ENCODE measurements around the gene TRAF1.

The TRAF1 gene

DNA sequence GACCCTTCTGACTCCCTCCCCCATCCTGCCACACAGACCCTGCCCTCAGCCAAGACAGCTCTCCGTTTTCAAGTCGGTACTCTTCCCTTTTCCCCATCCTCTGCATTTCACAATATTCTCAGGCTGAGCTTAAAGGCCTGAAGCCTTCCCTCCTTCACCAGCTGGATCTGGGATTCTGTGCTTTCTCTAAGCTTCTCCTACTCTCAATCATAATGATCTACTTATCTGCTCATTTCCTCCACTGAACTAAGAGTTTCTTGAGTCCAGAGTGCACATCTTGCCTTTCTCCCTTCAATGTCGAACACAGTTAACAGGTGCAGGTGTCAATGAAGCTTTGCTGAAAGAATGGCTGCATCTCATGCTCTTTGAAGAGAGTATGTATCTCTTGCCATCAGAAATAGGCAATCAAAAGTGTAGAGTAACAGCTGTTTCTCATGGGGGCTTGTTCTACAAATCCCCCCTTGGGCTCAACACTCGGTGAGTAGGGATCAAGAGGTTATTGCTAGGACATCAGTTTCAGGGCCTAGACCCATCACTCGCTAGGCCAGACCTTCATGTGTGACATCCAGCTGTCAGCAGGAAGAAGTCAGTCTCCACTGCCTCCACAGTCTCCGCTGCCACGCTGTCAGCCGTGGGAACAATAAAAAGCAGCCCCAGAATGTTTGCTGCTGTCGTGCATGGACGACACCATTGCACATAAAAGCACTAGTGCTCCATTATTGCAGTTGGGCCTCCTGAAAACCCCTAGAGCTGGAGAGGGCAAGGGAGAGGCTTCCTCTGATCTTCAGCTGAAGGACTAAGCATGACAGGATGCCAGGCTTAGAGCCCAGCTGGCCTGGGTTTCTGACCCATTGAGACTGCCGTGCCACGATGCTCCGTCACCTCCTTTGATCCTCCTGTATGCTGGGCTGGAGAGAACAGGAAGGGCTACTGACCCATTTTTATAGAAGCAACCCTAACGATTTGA, 23.7 kb downstream of the TRAF1 start:
- Histone ChIP-seq H4K8ac (ENCODE audit: low read depth, low read length) (no peak overlapping the region), H3K4ac (ENCODE audit: low read depth, low read length) (no peak overlapping the region), H2BK120ac (ENCODE audit: low read depth, low read length) (no peak overlapping the region), H3K18ac (ENCODE audit: low read length) (no peak overlapping the region), H3K56ac (ENCODE audit: low read length) (no peak overlapping the region), H3K23ac (ENCODE audit: low read length) (no peak overlapping the region), H3K27ac (ENCODE audit: low read depth, low read length) (no peak overlapping the region), H2BK5ac (ENCODE audit: low read length) (no peak overlapping the region), H2BK15ac (replicated peaks; ENCODE audit: low read depth) (no peak overlapping the region), H3K4me1 (ENCODE audit: control insufficient read depth, low read depth, low read length) (no peaks in the 10 kb centered on the region), H3K36me3 (ENCODE audit: control insufficient read depth, insufficient read depth, low read length) (no peaks in the 10 kb centered on the region), H3K9ac (ENCODE audit: low read length) (no peak overlapping the region), H2AK5ac (ENCODE audit: low read length) (no peak overlapping the region), H3K79me2 (ENCODE audit: control insufficient read depth, insufficient read depth, low read length) (no peaks in the 10 kb centered on the region), H3K79me1 (ENCODE audit: low read length) (no peaks in the 10 kb centered on the region), H3K27me3 (ENCODE audit: insufficient read depth, low read length, poor library complexity) (no peaks in the 10 kb centered on the region), H3K4me2 (ENCODE audit: low read length) (no peak overlapping the region), H3K4me3 (ENCODE audit: low read length) (no peak overlapping the region), H4K5ac (ENCODE audit: low read length) (no peak overlapping the region)
- DNase-seq = no peak
- WGBS (ENCODE audit: extremely low coverage, insufficient coverage, low lambda C conversion rate) = no CpG with 5 or more reads among the region's 14 CpGs

DNA sequence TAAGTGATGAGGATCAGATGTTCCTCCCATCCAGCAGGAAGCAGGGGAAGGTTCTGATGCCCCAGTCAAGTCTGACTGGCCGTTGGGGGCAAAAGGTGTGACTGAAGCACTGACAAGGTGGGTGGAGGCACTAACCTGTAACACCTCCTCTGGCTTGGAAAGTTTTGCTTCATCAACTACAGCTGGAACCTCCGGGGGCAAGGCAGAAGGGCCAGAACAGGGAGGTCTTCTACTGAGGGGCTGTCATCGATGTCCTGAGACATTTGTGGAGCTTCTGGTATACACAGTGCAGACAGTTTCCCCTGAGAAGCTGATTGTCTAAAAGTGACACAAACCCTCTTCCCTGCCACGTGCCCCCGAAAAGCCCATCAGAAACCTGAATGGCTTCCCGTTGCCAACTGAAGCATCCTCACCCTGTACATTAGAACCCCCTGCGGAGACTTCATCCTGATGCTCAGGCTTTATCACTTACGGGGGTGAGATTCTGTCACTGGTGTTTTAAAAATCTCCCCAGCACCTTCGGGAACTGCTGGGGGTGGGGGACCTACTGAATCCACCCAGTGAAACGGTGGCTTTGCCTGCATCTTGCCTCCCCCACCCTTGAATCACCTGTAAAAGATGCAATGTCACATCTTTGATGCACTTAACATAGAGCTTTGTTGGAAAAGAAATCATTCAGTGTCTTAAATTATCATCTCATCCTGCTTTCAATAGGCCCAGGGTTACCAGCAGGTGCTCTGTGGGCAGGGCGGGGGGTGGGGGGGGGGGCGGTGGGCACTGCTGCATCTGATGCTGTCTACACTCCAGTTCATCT, 24.6 kb downstream of the TRAF1 start:
- Histone ChIP-seq H3K4ac (ENCODE audit: low read depth, low read length) (no peak overlapping the region), H3K4me2 (ENCODE audit: low read length) (no peak overlapping the region), H3K36me3 (ENCODE audit: control insufficient read depth, insufficient read depth, low read length) (no peaks in the 10 kb centered on the region), H3K23ac (ENCODE audit: low read length) (no peak overlapping the region), H3K4me1 (ENCODE audit: control insufficient read depth, low read depth, low read length) (no peaks in the 10 kb centered on the region), H3K9ac (ENCODE audit: low read length) (no peak overlapping the region), H3K18ac (ENCODE audit: low read length) (no peak overlapping the region), H3K56ac (ENCODE audit: low read length) (no peak overlapping the region), H2AK5ac (ENCODE audit: low read length) (no peak overlapping the region), H3K27me3 (ENCODE audit: insufficient read depth, low read length, poor library complexity) (no peaks in the 10 kb centered on the region), H2BK120ac (ENCODE audit: low read depth, low read length) (no peak overlapping the region), H2BK5ac (ENCODE audit: low read length) (no peak overlapping the region), H2BK15ac (replicated peaks; ENCODE audit: low read depth) (no peak overlapping the region), H3K79me1 (ENCODE audit: low read length) (no peaks in the 10 kb centered on the region), H3K27ac (ENCODE audit: low read depth, low read length) (no peak overlapping the region), H4K5ac (ENCODE audit: low read length) (no peak overlapping the region), H4K8ac (ENCODE audit: low read depth, low read length) (no peak overlapping the region), H3K4me3 (ENCODE audit: low read length) (no peak overlapping the region), H3K79me2 (ENCODE audit: control insufficient read depth, insufficient read depth, low read length) (no peaks in the 10 kb centered on the region)
- no CpG with 5 or more reads among the region's 12 CpGs for WGBS (ENCODE audit: extremely low coverage, insufficient coverage, low lambda C conversion rate)
- DNase-seq = no peak

DNA sequence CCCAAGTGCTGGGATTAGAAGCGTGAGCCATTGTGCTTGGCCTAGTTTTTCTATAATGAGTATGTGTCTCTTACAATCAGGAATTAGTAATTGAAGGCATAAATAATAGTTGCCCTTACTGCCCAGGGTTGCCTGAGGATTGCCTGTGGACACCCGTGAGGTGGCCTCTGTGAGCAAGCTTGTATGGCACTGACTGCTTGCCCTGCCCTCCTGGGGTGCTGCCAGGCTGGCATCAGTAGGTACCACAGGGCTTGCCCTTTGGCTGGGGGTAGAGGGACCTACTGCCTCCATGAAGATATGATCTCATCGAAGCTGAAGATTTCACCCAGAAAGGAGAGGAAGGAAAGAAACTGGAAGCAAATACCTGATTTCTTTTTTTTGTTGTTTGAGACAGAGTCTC, 25.8 kb downstream of the TRAF1 start:
- Histone ChIP-seq H3K4me1 (ENCODE audit: control insufficient read depth, low read depth, low read length) (no peaks in the 10 kb centered on the region), H3K23ac (ENCODE audit: low read length) (no peak overlapping the region), H2BK120ac (ENCODE audit: low read depth, low read length) (no peak overlapping the region), H3K18ac (ENCODE audit: low read length) (no peak overlapping the region), H3K27me3 (ENCODE audit: insufficient read depth, low read length, poor library complexity) (no peaks in the 10 kb centered on the region), H3K4me3 (ENCODE audit: low read length) (no peak overlapping the region), H2AK5ac (ENCODE audit: low read length) (no peak overlapping the region), H3K9ac (ENCODE audit: low read length) (no peak overlapping the region), H3K56ac (ENCODE audit: low read length) (no peak overlapping the region), H3K79me1 (ENCODE audit: low read length) (no peaks in the 10 kb centered on the region), H4K5ac (ENCODE audit: low read length) (no peak overlapping the region), H3K27ac (ENCODE audit: low read depth, low read length) (no peak overlapping the region), H3K4me2 (ENCODE audit: low read length) (no peak overlapping the region), H2BK5ac (ENCODE audit: low read length) (no peak overlapping the region), H3K36me3 (ENCODE audit: control insufficient read depth, insufficient read depth, low read length) (no peaks in the 10 kb centered on the region), H2BK15ac (replicated peaks; ENCODE audit: low read depth) (no peak overlapping the region), H4K8ac (ENCODE audit: low read depth, low read length) (no peak overlapping the region), H3K79me2 (ENCODE audit: control insufficient read depth, insufficient read depth, low read length) (no peaks in the 10 kb centered on the region), H3K4ac (ENCODE audit: low read depth, low read length) (no peak overlapping the region)
- no CpG with 5 or more reads among the region's 3 CpGs for WGBS (ENCODE audit: extremely low coverage, insufficient coverage, low lambda C conversion rate)
- DNase-seq = no peak

DNA sequence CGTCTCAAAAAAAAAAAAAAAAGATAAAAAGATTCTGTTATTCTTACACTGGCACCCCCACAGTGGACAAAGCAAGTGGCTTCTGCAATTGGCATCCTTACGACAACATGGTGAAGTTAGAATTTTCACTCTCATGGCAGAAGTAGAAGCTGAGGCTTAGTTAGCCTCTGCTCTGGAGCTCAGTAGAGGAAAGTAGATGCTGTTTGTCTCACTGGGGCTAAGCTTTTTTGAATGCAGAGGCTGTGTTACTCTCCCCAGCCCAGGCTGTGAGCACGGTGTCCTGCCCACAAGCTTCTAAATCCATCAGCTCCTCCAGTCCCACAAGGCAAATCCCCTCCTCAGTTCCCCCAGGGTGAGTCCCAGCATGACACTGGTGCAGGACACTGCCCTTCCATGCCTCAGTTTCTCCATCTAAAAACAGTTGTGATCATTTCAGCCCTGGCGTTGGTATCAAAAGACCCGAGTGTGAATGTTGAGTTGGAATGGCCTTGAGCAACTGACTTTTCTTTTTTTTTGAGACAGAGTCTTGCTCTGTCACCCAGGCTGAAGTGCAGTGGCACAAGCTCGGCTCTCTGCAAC, 27.0 kb downstream of the TRAF1 start:
- Histone ChIP-seq H3K4ac (ENCODE audit: low read depth, low read length) (no peak overlapping the region), H3K18ac (ENCODE audit: low read length) (no peak overlapping the region), H3K36me3 (ENCODE audit: control insufficient read depth, insufficient read depth, low read length) (no peaks in the 10 kb centered on the region), H3K56ac (ENCODE audit: low read length) (no peak overlapping the region), H3K4me3 (ENCODE audit: low read length) (no peak overlapping the region), H2AK5ac (ENCODE audit: low read length) (no peak overlapping the region), H3K79me2 (ENCODE audit: control insufficient read depth, insufficient read depth, low read length) (no peaks in the 10 kb centered on the region), H3K27me3 (ENCODE audit: insufficient read depth, low read length, poor library complexity) (no peaks in the 10 kb centered on the region), H3K4me2 (ENCODE audit: low read length) (no peak overlapping the region), H4K8ac (ENCODE audit: low read depth, low read length) (no peak overlapping the region), H2BK15ac (replicated peaks; ENCODE audit: low read depth) (no peak overlapping the region), H2BK5ac (ENCODE audit: low read length) (no peak overlapping the region), H3K79me1 (ENCODE audit: low read length) (no peaks in the 10 kb centered on the region), H4K5ac (ENCODE audit: low read length) (no peak overlapping the region), H2BK120ac (ENCODE audit: low read depth, low read length) (no peak overlapping the region), H3K27ac (ENCODE audit: low read depth, low read length) (no peak overlapping the region), H3K23ac (ENCODE audit: low read length) (no peak overlapping the region), H3K9ac (ENCODE audit: low read length) (no peak overlapping the region), H3K4me1 (ENCODE audit: control insufficient read depth, low read depth, low read length) (no peaks in the 10 kb centered on the region)
- DNase-seq = no peak
- WGBS (ENCODE audit: extremely low coverage, insufficient coverage, low lambda C conversion rate) = no CpG with 5 or more reads among the region's 6 CpGs

DNA sequence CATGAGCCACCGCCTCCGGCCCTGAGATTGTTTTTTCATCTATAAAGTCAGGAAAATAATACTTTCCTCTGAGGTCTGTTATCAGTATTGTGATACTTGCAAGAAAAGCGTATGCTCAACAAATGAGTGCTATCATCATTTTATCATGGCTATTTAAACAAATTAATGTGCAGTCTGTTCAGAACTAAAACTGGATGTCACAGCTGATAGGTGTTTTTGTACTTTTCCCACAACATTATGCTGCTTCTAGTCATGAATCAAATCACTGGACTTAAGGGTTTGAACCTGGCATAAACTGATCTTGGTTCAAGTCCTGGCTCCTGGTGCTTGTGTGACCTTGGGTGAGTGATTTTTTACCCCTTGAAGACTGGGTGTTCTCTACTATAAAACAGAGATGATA, 28.2 kb downstream of the TRAF1 start:
- Histone ChIP-seq H3K23ac (ENCODE audit: low read length) (no peak overlapping the region), H3K18ac (ENCODE audit: low read length) (no peak overlapping the region), H3K4me2 (ENCODE audit: low read length) (no peak overlapping the region), H3K27me3 (ENCODE audit: insufficient read depth, low read length, poor library complexity) (no peaks in the 10 kb centered on the region), H2BK15ac (replicated peaks; ENCODE audit: low read depth) (no peak overlapping the region), H2BK5ac (ENCODE audit: low read length) (no peak overlapping the region), H3K4me3 (ENCODE audit: low read length) (no peak overlapping the region), H3K56ac (ENCODE audit: low read length) (no peak overlapping the region), H2AK5ac (ENCODE audit: low read length) (no peak overlapping the region), H4K8ac (ENCODE audit: low read depth, low read length) (no peak overlapping the region), H3K4ac (ENCODE audit: low read depth, low read length) (no peak overlapping the region), H3K27ac (ENCODE audit: low read depth, low read length) (no peak overlapping the region), H3K79me2 (ENCODE audit: control insufficient read depth, insufficient read depth, low read length) (no peaks in the 10 kb centered on the region), H3K9ac (ENCODE audit: low read length) (no peak overlapping the region), H3K4me1 (ENCODE audit: control insufficient read depth, low read depth, low read length) (no peaks in the 10 kb centered on the region), H3K36me3 (ENCODE audit: control insufficient read depth, insufficient read depth, low read length) (no peaks in the 10 kb centered on the region), H3K79me1 (ENCODE audit: low read length) (no peaks in the 10 kb centered on the region), H4K5ac (ENCODE audit: low read length) (no peak overlapping the region), H2BK120ac (ENCODE audit: low read depth, low read length) (no peak overlapping the region)
- no peak for DNase-seq
- no CpG with 5 or more reads among the region's 3 CpGs for WGBS (ENCODE audit: extremely low coverage, insufficient coverage, low lambda C conversion rate)
